Calu3 (cell line): ENCODE data around the gene ARHGEF19. TPM values are rescaled to one million over a fixed set of nuclear protein-coding genes. Genes with fewer than 3 reads are reported as not detected.
A peak's percentile ranks its signal among the peaks of the same experiment; 100 is the strongest.

ENCODE experiments used
- BruUV-seq: library from RNA; stranded (reverse); fragments of 400-500 nt; replicated peaks from 2 replicates; lab custom pipeline; 2021; lab: Mats Ljungman, UMichigan
- CTCF ChIA-PET: fragments of 300-600 bp; sonication (Branson Sonifier 250); formaldehyde crosslinking; loops from one replicate; lab custom pipeline; 2022; ENCODE audit warnings: antibody characterized with exemption; lab: Charles Lee
- DNase-seq: peaks from one replicate; pipeline ENCODE4 v3.0.0; 2022
- H3K27ac Mint-ChIP-seq: one replicate; pipeline ENCODE4 v1.8.0; 2022; ENCODE audit warnings: mixed read lengths; ENCODE audit not compliant: unreplicated experiment
- H3K27me3 Mint-ChIP-seq: one replicate; pipeline ENCODE4 v1.8.0; 2022; ENCODE audit warnings: mixed read lengths; ENCODE audit not compliant: unreplicated experiment
- H3K36me3 Mint-ChIP-seq: one replicate; pipeline ENCODE4 v1.8.0; 2022; ENCODE audit warnings: mild to moderate bottlenecking, moderate library complexity, mixed read lengths; ENCODE audit not compliant: insufficient read depth, unreplicated experiment
- H3K4me1 Mint-ChIP-seq: one replicate; pipeline ENCODE4 v1.8.0; 2022; ENCODE audit warnings: mild to moderate bottlenecking, low read depth, mixed read lengths; ENCODE audit not compliant: unreplicated experiment
- H3K4me3 Mint-ChIP-seq: one replicate; pipeline ENCODE4 v1.8.0; 2022; ENCODE audit warnings: mild to moderate bottlenecking, low read depth, moderate library complexity, mixed read lengths; ENCODE audit not compliant: unreplicated experiment
- H3K9me3 Mint-ChIP-seq: one replicate; pipeline ENCODE4 v1.8.0; 2022; ENCODE audit warnings: low read depth, mixed read lengths; ENCODE audit not compliant: unreplicated experiment
- CTCF ChIP-seq: fragments of 200-600 bp; IDR thresholded peaks from one replicate; pipeline ENCODE4 v1.8.0; 2022; ENCODE audit warnings: antibody characterized with exemption; ENCODE audit not compliant: unreplicated experiment
- intact Hi-C: fragments of 100-400 bp; cut with micrococcal nuclease; formaldehyde crosslinking; loops from one replicate; pipeline ENCODE4 v1.10.0; 2022; ENCODE audit not compliant: unreplicated experiment
- total RNA-seq: library from RNA; stranded (reverse); gene quantifications from 2 replicates; pipeline ENCODE4 v1.2.3, GENCODE V29; 2022

Gene ARHGEF19
- total RNA-seq, 1 experiment from 2014 or later = 17.2 TPM

GRCh38 chr1:16236511-16237342 lies 24.3 kb upstream of the ARHGEF19 start, which contains the start of gene CPLANE2:
Gene CPLANE2 (minus strand): TSS chr1:16237183. CDS start chr1:16236742, 441 bp downstream.
- H3K9me3 Mint-ChIP-seq = no peaks in the 10 kb centered on the region
- no peaks in the 10 kb centered on the region for H3K27me3 Mint-ChIP-seq
- no TSS peak for BruUV-seq
- peaks cover 17% of the 10 kb centered on the region for H3K36me3 Mint-ChIP-seq
- CTCF ChIA-PET = interaction anchor here (0.6 to 1.3 kb wide), 2 partner anchors 127 to 156 kb away, joined by 3 read pairs; no protein-coding TSS in a partner anchor
- peak within 1 kb of the TSS; percentile 78 for H3K4me3 Mint-ChIP-seq
- H3K27ac Mint-ChIP-seq = peak within 1 kb of the TSS; percentile 87
- DNase-seq = peak; percentile 93
- no peak for TF ChIP-seq CTCF
- H3K4me1 Mint-ChIP-seq = no peaks in the 10 kb centered on the region
- intact Hi-C loops = loop anchor here (5.0 kb wide), 1 partner anchor 126 kb away; no protein-coding TSS in a partner anchor

GRCh38 chr1:16235944-16236510 lies 23.6 kb upstream of the ARHGEF19 start:
- TF ChIP-seq CTCF = peak; percentile 35
- DNase-seq = peak; percentile 61
- intact Hi-C loops = loop anchor here (5.0 kb wide), 1 partner anchor 126 kb away; no protein-coding TSS in a partner anchor
- no TSS peak for BruUV-seq
- no peaks in the 10 kb centered on the region for H3K4me1 Mint-ChIP-seq
- H3K36me3 Mint-ChIP-seq = peaks cover 17% of the 10 kb centered on the region
- peak overlapping the region; percentile 78 for H3K4me3 Mint-ChIP-seq
- H3K27ac Mint-ChIP-seq = peak overlapping the region; percentile 87
- CTCF ChIA-PET = no interaction called here
- no peaks in the 10 kb centered on the region for H3K9me3 Mint-ChIP-seq
- H3K27me3 Mint-ChIP-seq = no peaks in the 10 kb centered on the region

GRCh38 chr1:16235347-16235746 lies 22.9 kb upstream of the ARHGEF19 start:
- Mint-ChIP-seq H3K4me1 (no peaks in the 10 kb centered on the region), H3K27ac (no peak overlapping the region), H3K27me3 (no peaks in the 10 kb centered on the region), H3K9me3 (no peaks in the 10 kb centered on the region), H3K4me3 (no peak overlapping the region), H3K36me3 (peaks cover 17% of the 10 kb centered on the region)
- no peak for TF ChIP-seq CTCF
- CTCF ChIA-PET = no interaction called here
- DNase-seq = no peak
- no TSS peak for BruUV-seq
- intact Hi-C loops = loop anchor here (5.0 kb wide), 1 partner anchor 127 kb away; no protein-coding TSS in a partner anchor

- TF ChIP-seq CTCF = no peak
- intact Hi-C loops = no loop called here
- no TSS peak for BruUV-seq
- Mint-ChIP-seq H3K36me3 (peaks cover 17% of the 10 kb centered on the region), H3K4me3 (no peak overlapping the region), H3K4me1 (no peaks in the 10 kb centered on the region), H3K27me3 (no peaks in the 10 kb centered on the region), H3K27ac (no peak overlapping the region), H3K9me3 (no peaks in the 10 kb centered on the region)
- CTCF ChIA-PET = no interaction called here
- DNase-seq = no peak
Observed at GRCh38 chr1:16233431-16233830, 21.0 kb upstream of the ARHGEF19 start.
